22Rv1 (cell line): ENCODE measurements around the gene CRELD1.

Experiments used
- CTCF ChIP-seq: fragments of 450-650 bp; IDR thresholded peaks from 2 replicates; pipeline ENCODE4 v1.5.1; 2017; ENCODE audit warnings: mild to moderate bottlenecking
- ZFX ChIP-seq: fragments of 450-650 bp; IDR thresholded peaks from 2 replicates; pipeline ENCODE4 v1.6.1; 2017; ENCODE audit warnings: antibody characterized with exemption, borderline replicate concordance

- no peak for TF ChIP-seq CTCF
- TF ChIP-seq ZFX: no peak
Observed at GRCh38 chr3:9933561-9934234, at the start of gene CRELD1.
